HepG2 (cell line): ENCODE measurements around the gene SLC4A5. TPM values are rescaled to one million over a fixed set of nuclear protein-coding genes. Genes with fewer than 3 reads are reported as not detected.

Experiments
- ATAC-seq: fragments of 200-7000 bp; cut with Tn5 transposase; 3 replicates; pipeline ENCODE4 v1.9.1; 2020; ENCODE audit warnings: mild to moderate bottlenecking, moderate library complexity
- BruUV-seq: library from RNA; stranded (reverse); fragments of 400-500 nt; replicated peaks from 2 replicates; lab custom pipeline; 2021; lab: Mats Ljungman, UMichigan
- CTCF ChIA-PET: fragments of 300-600 bp; formaldehyde crosslinking; extraction: SDS; loops from one replicate; lab custom pipeline; 2021; ENCODE audit warnings: low total read pairs, inconsistent platforms, low intra/inter-chr PET ratio; lab: Yijun Ruan, JAX
- POLR2A ChIA-PET: fragments of 350-600 bp; sonication (Branson Sonifier 250); formaldehyde crosslinking; loops from one replicate; lab custom pipeline; 2020; ENCODE audit warnings: antibody characterized with exemption, inconsistent platforms; lab: Yijun Ruan, JAX
- DNase-seq: peaks from one replicate; pipeline ENCODE4 v3.0.0-alpha.2; 2015; ENCODE audit warnings: low spot score
- FAIRE-seq: peaks from 3 replicates; lab custom pipeline; 2011; peaks lifted over from hg19 to GRCh38; lab: Jason Lieb, UNC
- H2AFZ ChIP-seq: one replicate; pipeline ENCODE4 v1.6.1; 2011; ENCODE audit warnings: low read length, inconsistent platforms
- H3K27ac ChIP-seq: fragments of 300-600 bp; 3 replicates; pipeline ENCODE4 v1.8.0; 2011; ENCODE audit warnings: mixed run types, mild to moderate bottlenecking, mixed read lengths, low read length, inconsistent platforms; ENCODE audit not compliant: insufficient read depth; ENCODE audit errors: extremely low read length
- H3K27me3 ChIP-seq, 2 experiments: fragments of 200-600 bp in 1 of 2; 2 replicates in 1 of 2; 3 replicates in 1 of 2; pipeline versions ENCODE4 v1.6.0 to v1.8.0; 2011; ENCODE audit warnings: low read length in 2 of 2, mild to moderate bottlenecking in 2 of 2, moderate library complexity in 2 of 2, inconsistent platforms in 1 of 2; ENCODE audit not compliant: insufficient read depth in 2 of 2, control insufficient read depth in 1 of 2
- H3K36me3 ChIP-seq, 2 experiments: fragments of 200-600 bp in 1 of 2; replicated peaks in 1 of 2; 2 replicates in 1 of 2; 3 replicates in 1 of 2; pipeline versions ENCODE4 v1.5.1 to v1.8.0; 2011; ENCODE audit warnings: low read length in 2 of 2, inconsistent platforms in 1 of 2; ENCODE audit not compliant: insufficient read depth in 2 of 2, control insufficient read depth in 1 of 2
- H3K4me1 ChIP-seq: 2 replicates; pipeline ENCODE4 v1.5.1; 2012; ENCODE audit warnings: low read length, inconsistent platforms; ENCODE audit not compliant: insufficient read depth
- H3K4me2 ChIP-seq: 2 replicates; pipeline ENCODE4 v1.6.0; 2011; ENCODE audit warnings: low read depth, low read length, inconsistent platforms
- H3K4me3 ChIP-seq, 3 experiments: fragments of 200-600 bp in 1 of 3; sonication (generic), shearing (Covaris generic) in 1 of 3; replicated peaks in 1 of 3; 2 replicates each; pipeline ENCODE4 v1.5.1; 2011 to 2016; ENCODE audit warnings: low read length in 3 of 3, inconsistent platforms in 2 of 3, low read depth in 2 of 3, mild to moderate bottlenecking in 2 of 3, control low read depth in 1 of 3, mixed read lengths in 1 of 3; ENCODE audit not compliant: insufficient read depth in 1 of 3
- H3K79me2 ChIP-seq: one replicate; pipeline ENCODE4 v1.6.1; 2011; ENCODE audit warnings: low read length, inconsistent platforms; ENCODE audit not compliant: insufficient read depth
- H3K9ac ChIP-seq: 2 replicates; pipeline ENCODE4 v1.6.0; 2011; ENCODE audit warnings: mild to moderate bottlenecking, low read depth, low read length, inconsistent platforms; ENCODE audit not compliant: insufficient read depth
- H3K9me3 ChIP-seq: 2 replicates; pipeline ENCODE4 v1.5.1; 2012; ENCODE audit warnings: mild to moderate bottlenecking, low read length
- H4K20me1 ChIP-seq: 2 replicates; pipeline ENCODE4 v1.6.0; 2011; ENCODE audit warnings: inconsistent platforms, mild to moderate bottlenecking, low read length, moderate library complexity; ENCODE audit not compliant: insufficient read depth
- ISX ChIP-seq: sonication (generic); formaldehyde crosslinking; conservative IDR thresholded peaks from 2 replicates; pipeline ENCODE4 v1.5.0; 2020; ENCODE audit warnings: missing genetic modification reagents
- NAIF1 ChIP-seq: sonication (generic); formaldehyde crosslinking; IDR thresholded peaks from 2 replicates; pipeline ENCODE4 v1.5.0; 2020; ENCODE audit warnings: mild to moderate bottlenecking, missing genetic modification reagents, borderline replicate concordance
- RBM22 ChIP-seq: fragments of 200-400 bp; formaldehyde crosslinking; optimal IDR thresholded peaks from 2 replicates; pipeline ENCODE3; 2017; ENCODE audit warnings: mild to moderate bottlenecking, low read length, moderate library complexity
- TBP ChIP-seq: sonication (generic); formaldehyde crosslinking; IDR thresholded peaks from 2 replicates; pipeline ENCODE4 v1.5.0; 2020; ENCODE audit warnings: missing genetic modification reagents
- TFDP1 ChIP-seq: IDR thresholded peaks from 2 replicates; pipeline ENCODE4 v1.6.1; 2016; ENCODE audit warnings: missing compliant biosample characterization, missing genetic modification reagents, borderline replicate concordance
- TFDP2 ChIP-seq: sonication (generic); formaldehyde crosslinking; IDR thresholded peaks from 2 replicates; pipeline ENCODE4 v1.4.0; 2020; ENCODE audit warnings: missing genetic modification reagents
- ZFP82 ChIP-seq: sonication (generic); formaldehyde crosslinking; IDR thresholded peaks from 2 replicates; pipeline ENCODE4 v1.5.1; 2020; ENCODE audit warnings: mild to moderate bottlenecking, missing genetic modification reagents, borderline replicate concordance
- ZNF263 ChIP-seq: sonication (generic); formaldehyde crosslinking; IDR thresholded peaks from 2 replicates; pipeline ENCODE4 v1.4.0; 2020; ENCODE audit warnings: missing genetic modification reagents
- ZNF615 ChIP-seq: sonication (generic); formaldehyde crosslinking; IDR thresholded peaks from 2 replicates; pipeline ENCODE4 v1.5.0; 2020; ENCODE audit warnings: mild to moderate bottlenecking, missing genetic modification reagents, borderline replicate concordance
- WGBS: methylation state at CpG from one replicate; pipeline ENCODE4 v1.1.6; 2017; ENCODE audit warnings: low lambda C conversion rate; 5-methylcytosine and 5-hydroxymethylcytosine counted together
- in situ Hi-C: cut with HindIII; loops from 2 replicates; pipeline ENCODE4 v1.10.0; 2017; ENCODE audit warnings: low pct_unique_long_range_greater_than_20kb; ENCODE audit not compliant: extremely low pct_ligation_motif_present
- intact Hi-C: fragments of 100-400 bp; cut with micrococcal nuclease; formaldehyde crosslinking; loops from one replicate; pipeline ENCODE4 v1.10.0; 2022; ENCODE audit not compliant: unreplicated experiment
- polyA plus RNA-seq, 8 experiments: library from polyadenylated mRNA; depleted of rRNA in 3 of 8; stranded (reverse) in 7 of 8; unstranded in 1 of 8; fragments of >200 nt; fragmentation: Illumina TruSeq in 4 of 8; extraction: Trizol in 4 of 8; gene quantifications; 2 replicates each; pipeline versions ENCODE4 v1.2.1 to v1.2.3, GENCODE V29; 2011 to 2016; ENCODE audit warnings: low read depth in 4 of 8, missing spikeins in 1 of 8, mixed read lengths in 1 of 8; ENCODE audit not compliant: insufficient read depth in 1 of 8
- total RNA-seq, 5 experiments: library from RNA; depleted of rRNA; stranded (reverse); fragments of >200 nt; fragmentation: Illumina TruSeq; extraction: Trizol; gene quantifications; 2 replicates each; pipeline ENCODE4 v1.2.3, GENCODE V29; 2016; ENCODE audit warnings: low read depth in 1 of 5
- TF ChIP-seq, protein P1 (sequence below): sonication (generic); formaldehyde crosslinking; IDR thresholded peaks from 2 replicates; pipeline ENCODE4 v1.8.0; 2023; ENCODE audit warnings: mild to moderate bottlenecking, missing genetic modification reagents
- TF ChIP-seq, protein P2 (sequence below): sonication (generic); formaldehyde crosslinking; IDR thresholded peaks from 2 replicates; pipeline ENCODE4 v1.4.0; 2020; ENCODE audit warnings: mild to moderate bottlenecking, missing genetic modification reagents

SLC4A5 gene
- total and polyA plus RNA-seq, 2 of the 13 experiments (the other 11 are each of a cell fraction or from before 2014, with no cell fraction given): 0.50 TPM; not detected in 1

GRCh38 chr2:74290066-74290465, 53.1 kb downstream of the SLC4A5 start:
- no peak for TF ChIP-seq ZNF615 (CRISPR knock-in tag)
- TF ChIP-seq ISX: no peak
- TF ChIP-seq TFDP1 (CRISPR knock-in tag): no peak
- TF ChIP-seq, protein P1, sequence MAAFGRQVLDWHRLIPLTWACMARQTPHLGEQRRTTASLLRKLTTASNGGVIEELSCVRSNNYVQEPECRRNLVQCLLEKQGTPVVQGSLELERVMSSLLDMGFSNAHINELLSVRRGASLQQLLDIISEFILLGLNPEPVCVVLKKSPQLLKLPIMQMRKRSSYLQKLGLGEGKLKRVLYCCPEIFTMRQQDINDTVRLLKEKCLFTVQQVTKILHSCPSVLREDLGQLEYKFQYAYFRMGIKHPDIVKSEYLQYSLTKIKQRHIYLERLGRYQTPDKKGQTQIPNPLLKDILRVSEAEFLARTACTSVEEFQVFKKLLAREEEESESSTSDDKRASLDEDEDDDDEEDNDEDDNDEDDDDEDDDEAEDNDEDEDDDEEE: no peak
- TF ChIP-seq, protein P2, sequence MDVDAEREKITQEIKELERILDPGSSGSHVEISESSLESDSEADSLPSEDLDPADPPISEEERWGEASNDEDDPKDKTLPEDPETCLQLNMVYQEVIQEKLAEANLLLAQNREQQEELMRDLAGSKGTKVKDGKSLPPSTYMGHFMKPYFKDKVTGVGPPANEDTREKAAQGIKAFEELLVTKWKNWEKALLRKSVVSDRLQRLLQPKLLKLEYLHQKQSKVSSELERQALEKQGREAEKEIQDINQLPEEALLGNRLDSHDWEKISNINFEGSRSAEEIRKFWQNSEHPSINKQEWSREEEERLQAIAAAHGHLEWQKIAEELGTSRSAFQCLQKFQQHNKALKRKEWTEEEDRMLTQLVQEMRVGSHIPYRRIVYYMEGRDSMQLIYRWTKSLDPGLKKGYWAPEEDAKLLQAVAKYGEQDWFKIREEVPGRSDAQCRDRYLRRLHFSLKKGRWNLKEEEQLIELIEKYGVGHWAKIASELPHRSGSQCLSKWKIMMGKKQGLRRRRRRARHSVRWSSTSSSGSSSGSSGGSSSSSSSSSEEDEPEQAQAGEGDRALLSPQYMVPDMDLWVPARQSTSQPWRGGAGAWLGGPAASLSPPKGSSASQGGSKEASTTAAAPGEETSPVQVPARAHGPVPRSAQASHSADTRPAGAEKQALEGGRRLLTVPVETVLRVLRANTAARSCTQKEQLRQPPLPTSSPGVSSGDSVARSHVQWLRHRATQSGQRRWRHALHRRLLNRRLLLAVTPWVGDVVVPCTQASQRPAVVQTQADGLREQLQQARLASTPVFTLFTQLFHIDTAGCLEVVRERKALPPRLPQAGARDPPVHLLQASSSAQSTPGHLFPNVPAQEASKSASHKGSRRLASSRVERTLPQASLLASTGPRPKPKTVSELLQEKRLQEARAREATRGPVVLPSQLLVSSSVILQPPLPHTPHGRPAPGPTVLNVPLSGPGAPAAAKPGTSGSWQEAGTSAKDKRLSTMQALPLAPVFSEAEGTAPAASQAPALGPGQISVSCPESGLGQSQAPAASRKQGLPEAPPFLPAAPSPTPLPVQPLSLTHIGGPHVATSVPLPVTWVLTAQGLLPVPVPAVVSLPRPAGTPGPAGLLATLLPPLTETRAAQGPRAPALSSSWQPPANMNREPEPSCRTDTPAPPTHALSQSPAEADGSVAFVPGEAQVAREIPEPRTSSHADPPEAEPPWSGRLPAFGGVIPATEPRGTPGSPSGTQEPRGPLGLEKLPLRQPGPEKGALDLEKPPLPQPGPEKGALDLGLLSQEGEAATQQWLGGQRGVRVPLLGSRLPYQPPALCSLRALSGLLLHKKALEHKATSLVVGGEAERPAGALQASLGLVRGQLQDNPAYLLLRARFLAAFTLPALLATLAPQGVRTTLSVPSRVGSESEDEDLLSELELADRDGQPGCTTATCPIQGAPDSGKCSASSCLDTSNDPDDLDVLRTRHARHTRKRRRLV (CRISPR knock-in tag): no peak
- no peak for TF ChIP-seq ZNF263 (CRISPR knock-in tag)
- TF ChIP-seq TBP (CRISPR knock-in tag): no peak
- no peak for TF ChIP-seq RBM22
- no peak for TF ChIP-seq NAIF1 (CRISPR knock-in tag)
- TF ChIP-seq ZFP82 (CRISPR knock-in tag): no peak
- TF ChIP-seq TFDP2 (CRISPR knock-in tag): no peak
- no peaks in the 10 kb centered on the region for H3K36me3 ChIP-seq
- no peak overlapping the region for H3K4me3 ChIP-seq
- no peak overlapping the region for H3K4me2 ChIP-seq
- no peaks in the 10 kb centered on the region for H3K79me2 ChIP-seq
- no peaks in the 10 kb centered on the region for H3K9me3 ChIP-seq
- H2AFZ ChIP-seq: no peak overlapping the region
- ATAC-seq: no peak
- no peaks in the 10 kb centered on the region for H4K20me1 ChIP-seq
- H3K4me1 ChIP-seq: peaks cover 20% of the 10 kb centered on the region
- BruUV-seq: no TSS peak
- no peak overlapping the region for H3K27ac ChIP-seq
- in situ Hi-C loops: no loop called here
- WGBS: 75% methylated on average over 3 of the region's 3 CpGs
- H3K27me3 ChIP-seq: peaks cover 0 to 20% of the 10 kb centered on the region in 2 experiments; a peak in 2 of 5 replicates
- ChIA-PET CTCF (no interaction called here), POLR2A (no interaction called here)
- intact Hi-C loops: no loop called here
- H3K9ac ChIP-seq: no peak overlapping the region
- no peak for FAIRE-seq
- no peak for DNase-seq
